PFSK-1 (cell line): ENCODE results near the gene MCHR1.

Experiments
- FOXP2 ChIP-seq: optimal IDR thresholded peaks from 2 replicates; pipeline ENCODE3; 2011; ENCODE audit warnings: borderline replicate concordance, control low read depth, inconsistent platforms; ENCODE audit not compliant: insufficient read depth; ENCODE audit errors: extremely low read length, extremely low read depth
- POLR2AphosphoS5 ChIP-seq: IDR thresholded peaks from 2 replicates; pipeline ENCODE4 v1.6.1; 2012; ENCODE audit warnings: low read depth, mild to moderate bottlenecking, control low read depth, low read length, moderate library complexity
- SIN3A ChIP-seq: IDR thresholded peaks from 2 replicates; pipeline ENCODE4 v1.6.1; 2012; ENCODE audit warnings: mild to moderate bottlenecking, low read length, moderate library complexity, borderline replicate concordance; ENCODE audit not compliant: insufficient read depth
- TAF1 ChIP-seq: IDR thresholded peaks from 2 replicates; pipeline ENCODE4 v1.6.1; 2012; ENCODE audit warnings: low read length, control low read depth, borderline replicate concordance; ENCODE audit not compliant: insufficient read depth
- TF ChIP-seq, protein P1 (sequence below), 2 experiments: IDR thresholded peaks; 2 replicates each; pipeline versions ENCODE4 v1.6.1 to v1.8.0; 2011 to 2012; ENCODE audit warnings: low read depth in 2 of 2, low read length in 2 of 2, control low read depth in 1 of 2, inconsistent platforms in 1 of 2, mild to moderate bottlenecking in 1 of 2, moderate library complexity in 1 of 2; ENCODE audit not compliant: insufficient read depth in 1 of 2

Gene MCHR1

DNA sequence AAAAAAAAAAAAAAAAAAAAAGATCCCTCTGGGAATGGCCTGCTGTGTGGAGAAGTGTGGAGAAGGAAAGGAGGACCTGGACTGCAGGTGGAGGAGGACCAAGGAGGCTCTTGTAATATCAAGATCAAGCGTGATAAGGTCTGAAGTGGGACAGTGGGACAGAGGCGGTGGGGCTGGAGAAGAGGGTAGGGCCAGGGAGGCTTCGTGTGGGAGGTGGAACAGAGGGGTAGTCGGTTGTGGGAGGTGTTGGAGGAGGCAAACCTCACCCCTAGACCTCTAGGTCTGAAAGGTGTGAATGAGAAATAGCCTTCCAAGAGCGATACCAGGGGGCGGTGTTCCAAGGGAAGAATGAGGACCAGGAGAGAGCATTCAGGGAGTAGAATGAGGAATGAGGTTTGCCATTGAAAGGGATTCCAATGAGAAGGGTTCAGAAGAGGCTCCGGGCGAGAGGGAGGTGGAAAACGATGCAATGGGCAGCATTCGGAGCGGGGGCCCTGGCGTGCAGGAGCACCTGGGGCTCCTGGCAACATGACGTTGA is 44.2 kb downstream of the MCHR1 start:
- TF ChIP-seq SIN3A = no peak
- TF ChIP-seq TAF1 = no peak
- no peak for TF ChIP-seq FOXP2
- TF ChIP-seq, protein P1, sequence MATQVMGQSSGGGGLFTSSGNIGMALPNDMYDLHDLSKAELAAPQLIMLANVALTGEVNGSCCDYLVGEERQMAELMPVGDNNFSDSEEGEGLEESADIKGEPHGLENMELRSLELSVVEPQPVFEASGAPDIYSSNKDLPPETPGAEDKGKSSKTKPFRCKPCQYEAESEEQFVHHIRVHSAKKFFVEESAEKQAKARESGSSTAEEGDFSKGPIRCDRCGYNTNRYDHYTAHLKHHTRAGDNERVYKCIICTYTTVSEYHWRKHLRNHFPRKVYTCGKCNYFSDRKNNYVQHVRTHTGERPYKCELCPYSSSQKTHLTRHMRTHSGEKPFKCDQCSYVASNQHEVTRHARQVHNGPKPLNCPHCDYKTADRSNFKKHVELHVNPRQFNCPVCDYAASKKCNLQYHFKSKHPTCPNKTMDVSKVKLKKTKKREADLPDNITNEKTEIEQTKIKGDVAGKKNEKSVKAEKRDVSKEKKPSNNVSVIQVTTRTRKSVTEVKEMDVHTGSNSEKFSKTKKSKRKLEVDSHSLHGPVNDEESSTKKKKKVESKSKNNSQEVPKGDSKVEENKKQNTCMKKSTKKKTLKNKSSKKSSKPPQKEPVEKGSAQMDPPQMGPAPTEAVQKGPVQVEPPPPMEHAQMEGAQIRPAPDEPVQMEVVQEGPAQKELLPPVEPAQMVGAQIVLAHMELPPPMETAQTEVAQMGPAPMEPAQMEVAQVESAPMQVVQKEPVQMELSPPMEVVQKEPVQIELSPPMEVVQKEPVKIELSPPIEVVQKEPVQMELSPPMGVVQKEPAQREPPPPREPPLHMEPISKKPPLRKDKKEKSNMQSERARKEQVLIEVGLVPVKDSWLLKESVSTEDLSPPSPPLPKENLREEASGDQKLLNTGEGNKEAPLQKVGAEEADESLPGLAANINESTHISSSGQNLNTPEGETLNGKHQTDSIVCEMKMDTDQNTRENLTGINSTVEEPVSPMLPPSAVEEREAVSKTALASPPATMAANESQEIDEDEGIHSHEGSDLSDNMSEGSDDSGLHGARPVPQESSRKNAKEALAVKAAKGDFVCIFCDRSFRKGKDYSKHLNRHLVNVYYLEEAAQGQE (IDR thresholded peaks at IDR 0.05; ENCODE audit: insufficient read depth in 1 of 2, low read depth in 2 of 2, low read length in 2 of 2) = no peak
- TF ChIP-seq POLR2AphosphoS5 = no peak

DNA sequence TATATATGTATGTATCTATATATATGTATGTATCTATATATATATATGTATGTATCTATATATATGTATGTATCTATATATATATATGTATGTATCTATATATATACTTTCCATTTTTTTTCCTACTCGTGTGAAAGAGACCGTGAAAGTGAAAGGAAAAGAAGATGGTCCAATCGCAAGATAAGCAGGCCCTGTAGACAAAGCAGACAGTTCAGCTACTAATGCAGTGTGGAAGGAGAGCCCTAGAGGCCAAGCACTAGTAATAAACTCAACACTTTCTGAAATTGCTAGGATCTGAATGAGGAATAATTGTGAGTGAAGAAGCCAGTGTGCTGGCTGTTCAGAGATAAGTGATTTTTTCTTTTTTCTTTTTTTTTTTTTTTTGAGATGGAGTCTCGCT is 47.2 kb downstream of the MCHR1 start:
- TF ChIP-seq SIN3A = no peak
- no peak for TF ChIP-seq FOXP2
- no peak for TF ChIP-seq TAF1
- TF ChIP-seq POLR2AphosphoS5 = no peak

DNA sequence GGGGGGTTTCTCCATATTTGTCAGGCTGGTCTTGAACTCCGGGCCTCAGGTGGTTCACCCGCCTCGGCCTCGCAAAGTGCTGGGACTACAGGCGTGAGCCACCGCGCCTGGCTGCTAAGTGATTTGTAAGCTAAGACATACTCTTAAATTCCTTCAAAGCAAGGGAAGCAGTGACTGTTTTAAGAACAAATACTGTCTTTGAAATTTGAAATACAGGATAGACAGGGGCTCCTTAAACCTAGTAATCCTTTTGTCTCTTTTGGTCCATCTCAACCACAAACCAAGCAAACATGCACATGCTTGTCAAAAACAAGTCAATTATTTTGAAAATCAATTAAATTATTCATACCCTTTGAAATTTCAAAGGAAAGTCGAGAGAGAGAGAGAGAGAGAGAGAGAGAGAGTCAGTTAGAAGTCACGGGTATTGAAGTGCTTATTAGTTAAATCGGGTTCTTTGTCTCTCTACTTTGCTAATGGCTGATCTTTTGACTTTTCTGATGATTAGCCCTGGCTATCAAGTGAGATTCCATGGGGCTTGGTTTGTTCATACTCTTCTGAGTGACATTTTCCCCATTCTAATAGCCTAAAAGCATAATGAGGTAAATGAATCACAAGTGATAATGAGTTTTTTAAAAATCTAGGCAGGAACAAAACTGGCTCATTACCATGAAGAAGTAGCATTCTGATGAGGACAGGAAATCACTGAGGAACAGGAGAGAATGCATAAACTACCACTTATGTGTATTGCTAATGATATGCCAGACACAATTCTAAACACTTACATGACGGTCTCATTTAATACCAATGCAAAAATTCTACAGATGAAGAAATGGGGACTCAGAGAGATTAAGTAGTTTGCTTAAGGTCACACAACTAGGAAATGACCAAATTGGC is 48.0 kb downstream of the MCHR1 start:
- TF ChIP-seq, protein P1 (IDR thresholded peaks at IDR 0.05; ENCODE audit: insufficient read depth in 1 of 2, low read depth in 2 of 2, low read length in 2 of 2) = no peak
- no peak for TF ChIP-seq SIN3A
- no peak for TF ChIP-seq FOXP2
- TF ChIP-seq TAF1 = no peak

DNA sequence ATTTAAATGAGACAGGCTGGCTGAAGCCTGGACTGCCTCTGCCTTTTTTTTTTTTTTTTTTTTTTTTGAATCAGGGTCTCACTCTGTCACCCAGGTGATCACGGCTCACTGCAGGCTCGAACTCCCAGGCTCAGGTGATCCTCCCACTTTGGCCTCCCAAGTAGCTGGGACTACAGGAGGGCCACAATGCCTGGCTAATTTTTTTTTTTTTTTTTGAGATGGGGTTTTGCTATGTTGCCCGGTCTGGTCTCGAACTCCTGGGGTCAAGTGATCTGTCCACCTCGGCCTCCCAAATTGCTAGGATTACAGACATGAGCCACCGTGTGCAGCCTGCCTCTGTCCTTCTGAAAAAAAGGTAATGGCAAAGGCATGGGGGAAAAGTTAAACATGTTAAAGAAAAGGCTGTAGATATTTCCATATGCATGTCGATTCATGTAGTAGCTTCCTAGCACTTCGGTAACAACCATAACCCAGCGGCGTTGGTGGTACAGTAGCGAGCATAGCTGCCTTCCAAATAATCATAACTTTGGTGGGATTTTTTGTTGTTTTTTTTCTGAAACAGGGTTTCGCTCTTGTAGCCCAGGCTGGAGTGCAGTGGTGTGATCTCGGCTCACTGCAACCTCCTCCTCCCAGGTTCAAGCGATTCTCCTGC is 48.8 kb downstream of the MCHR1 start:
- TF ChIP-seq, protein P1 (IDR thresholded peaks at IDR 0.05; ENCODE audit: insufficient read depth in 1 of 2, low read depth in 2 of 2, low read length in 2 of 2) = no peak
- TF ChIP-seq FOXP2 (no peak), POLR2AphosphoS5 (no peak), TAF1 (no peak), SIN3A (no peak)

DNA sequence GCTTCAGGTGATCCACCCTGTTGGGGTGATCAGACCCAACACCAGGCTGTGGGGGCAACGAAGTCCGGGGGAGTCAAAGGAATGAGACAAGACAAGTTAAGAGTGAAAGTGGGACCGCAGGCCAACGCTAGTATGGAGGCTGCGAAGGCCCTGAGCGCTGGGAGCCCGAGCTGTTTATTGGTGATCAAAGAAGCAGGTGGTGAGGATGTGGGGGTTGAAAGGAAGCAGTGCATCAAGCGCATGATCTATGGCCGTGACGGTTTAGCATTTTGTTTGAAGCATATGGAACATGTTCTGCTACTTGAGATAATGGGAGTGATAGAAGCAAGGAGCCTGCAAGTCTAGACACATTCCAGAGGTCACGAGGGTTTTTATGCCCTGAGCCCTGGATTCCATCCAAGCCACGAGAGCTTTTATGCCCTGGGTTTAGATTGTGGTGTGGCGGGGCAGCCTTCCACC is 49.5 kb downstream of the MCHR1 start:
- TF ChIP-seq SIN3A (no peak), POLR2AphosphoS5 (no peak), TAF1 (no peak), FOXP2 (no peak)
- TF ChIP-seq, protein P1 (IDR thresholded peaks at IDR 0.05; ENCODE audit: insufficient read depth in 1 of 2, low read depth in 2 of 2, low read length in 2 of 2) = no peak
